Measurements from ENCODE around the gene ESR1.

DNA sequence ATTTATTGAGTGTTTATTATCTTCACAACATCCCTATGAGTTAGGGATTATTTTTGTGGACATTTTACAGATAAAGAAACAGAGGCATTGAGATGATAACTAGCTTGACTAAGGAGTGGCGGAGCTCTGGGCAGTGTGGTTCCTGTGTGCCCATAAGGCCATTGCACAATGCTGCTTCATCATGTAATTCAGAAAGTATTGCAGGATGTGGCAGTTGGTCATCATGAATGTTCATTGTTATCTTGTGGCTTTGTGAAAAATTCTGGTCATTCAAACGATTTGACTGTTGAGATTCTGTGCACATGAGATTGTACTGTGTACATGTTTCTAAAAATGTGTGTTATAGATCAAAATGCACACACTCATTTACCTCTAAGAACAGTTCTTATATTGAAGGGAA is 150.8 kb downstream of the ESR1 start:
- TF ChIP-seq EZH2phosphoT487 (IDR thresholded peaks at IDR 0.05; ENCODE audit: borderline replicate concordance, low read length), result no peak
- TF ChIP-seq, protein P1, sequence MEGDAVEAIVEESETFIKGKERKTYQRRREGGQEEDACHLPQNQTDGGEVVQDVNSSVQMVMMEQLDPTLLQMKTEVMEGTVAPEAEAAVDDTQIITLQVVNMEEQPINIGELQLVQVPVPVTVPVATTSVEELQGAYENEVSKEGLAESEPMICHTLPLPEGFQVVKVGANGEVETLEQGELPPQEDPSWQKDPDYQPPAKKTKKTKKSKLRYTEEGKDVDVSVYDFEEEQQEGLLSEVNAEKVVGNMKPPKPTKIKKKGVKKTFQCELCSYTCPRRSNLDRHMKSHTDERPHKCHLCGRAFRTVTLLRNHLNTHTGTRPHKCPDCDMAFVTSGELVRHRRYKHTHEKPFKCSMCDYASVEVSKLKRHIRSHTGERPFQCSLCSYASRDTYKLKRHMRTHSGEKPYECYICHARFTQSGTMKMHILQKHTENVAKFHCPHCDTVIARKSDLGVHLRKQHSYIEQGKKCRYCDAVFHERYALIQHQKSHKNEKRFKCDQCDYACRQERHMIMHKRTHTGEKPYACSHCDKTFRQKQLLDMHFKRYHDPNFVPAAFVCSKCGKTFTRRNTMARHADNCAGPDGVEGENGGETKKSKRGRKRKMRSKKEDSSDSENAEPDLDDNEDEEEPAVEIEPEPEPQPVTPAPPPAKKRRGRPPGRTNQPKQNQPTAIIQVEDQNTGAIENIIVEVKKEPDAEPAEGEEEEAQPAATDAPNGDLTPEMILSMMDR (IDR thresholded peaks at IDR 0.05; ENCODE audit: low read depth, low read length, poor library complexity, severe bottlenecking), result no peak

All from DOHH2 (cell line).